ENCODE data around the gene CORO2B.

DNA sequence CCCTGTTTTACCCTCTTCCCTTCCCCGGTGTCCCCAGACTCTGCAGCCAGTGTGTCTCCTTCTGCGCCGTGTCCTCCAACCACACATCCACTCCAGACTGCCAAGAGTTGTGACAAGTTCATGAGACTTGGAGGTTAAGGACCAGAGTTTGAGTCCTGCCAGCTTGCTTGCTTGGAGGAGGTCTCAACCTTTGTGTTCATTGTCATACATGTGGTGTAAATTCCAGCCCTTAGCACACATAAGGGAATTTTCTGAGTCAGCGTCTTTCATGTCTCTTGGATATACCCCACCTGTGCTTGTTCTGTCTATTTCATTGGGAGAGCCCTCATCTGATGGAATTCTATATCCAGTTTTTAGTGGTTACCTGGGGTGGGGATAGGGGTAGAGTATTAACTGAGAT, 13.3 kb downstream of the CORO2B start:
- TF ChIP-seq ZNF274 (IDR thresholded peaks at IDR 0.05; ENCODE audit: low read depth, low read length), result no peak
- no peak for TF ChIP-seq SUZ12 (IDR thresholded peaks at IDR 0.05; ENCODE audit: extremely low read depth, insufficient read depth, insufficient read length)
- TF ChIP-seq YY1 (IDR thresholded peaks at IDR 0.05; ENCODE audit: insufficient read depth, insufficient read length), result no peak

All from NT2/D1 (cell line).